Esophagus muscularis mucosa (tissue), 4 donors: ENCODE data around the gene SLC49A3. TPM values are rescaled to one million over a fixed set of nuclear protein-coding genes. Genes with fewer than 3 reads are reported as not detected.

ENCODE experiments used
- DNase-seq: peaks from one replicate; pipeline ENCODE4 v3.0.0-alpha.2; 2017; ENCODE audit errors: extremely low spot score
- H3K27ac ChIP-seq, 4 donors: fragments of 200-600 bp; sonication (generic); replicated peaks in 1 of 4; 1 replicate in 3 of 4; 2 replicates in 1 of 4; pipeline ENCODE4 v1.5.1; 2016 to 2019; ENCODE audit warnings: mild to moderate bottlenecking in 1 of 4
- H3K27me3 ChIP-seq, 4 donors: fragments of 200-600 bp; sonication (generic); one replicate each; pipeline versions ENCODE4 v1.5.1 to v1.6.0; 2016 to 2019
- H3K36me3 ChIP-seq, 4 donors: fragments of 200-600 bp; sonication (generic); one replicate each; pipeline ENCODE4 v1.5.1; 2016 to 2019
- H3K4me1 ChIP-seq, 4 donors: fragments of 200-600 bp; sonication (generic); one replicate each; pipeline ENCODE4 v1.5.1; 2016 to 2019
- H3K4me3 ChIP-seq, 4 donors: fragments of 200-600 bp; sonication (generic); 1 replicate in 2 of 4; 2 replicates in 2 of 4; pipeline ENCODE4 v1.5.1; 2016 to 2019; ENCODE audit warnings: mild to moderate bottlenecking in 4 of 4, moderate library complexity in 1 of 4
- H3K9me3 ChIP-seq, 4 donors: fragments of 200-600 bp; sonication (generic); 1 replicate in 3 of 4; 2 replicates in 1 of 4; pipeline ENCODE4 v1.5.1; 2016 to 2019
- EP300 ChIP-seq: sonication (generic); formaldehyde crosslinking; IDR thresholded peaks from one replicate; pipeline ENCODE4 v1.6.1; 2017; ENCODE audit warnings: antibody characterized with exemption
- POLR2A ChIP-seq: fragments of 450-650 bp; IDR thresholded peaks from one replicate; pipeline ENCODE4 v1.6.1; 2017; ENCODE audit warnings: antibody characterized with exemption, moderate library complexity, mild to moderate bottlenecking, low read depth
- POLR2AphosphoS5 ChIP-seq, 2 donors: sonication (generic); formaldehyde crosslinking; IDR thresholded peaks; one replicate each; pipeline ENCODE4 v1.6.1; 2017; ENCODE audit warnings: antibody characterized with exemption in 2 of 2
- WGBS: methylation state at CpG from one replicate; pipeline ENCODE4 v1.1.5; 2018; 5-methylcytosine and 5-hydroxymethylcytosine counted together
- intact Hi-C: fragments of 100-400 bp; cut with DNase I; formaldehyde crosslinking; loops from one replicate; pipeline ENCODE4 v1.15.1; 2023
- total RNA-seq, 4 donors: library from RNA; depleted of rRNA; stranded (reverse); fragments of >200 nt; gene quantifications; one replicate each; pipeline versions ENCODE4 v1.1.0 to v1.2.1, GENCODE V29; 2016
- TF ChIP-seq, protein P1 (sequence below), 3 experiments: fragments of 200-600 bp in 2 of 3; fragments of 450-650 bp in 1 of 3; sonication (generic) in 2 of 3; IDR thresholded peaks; one replicate each; pipeline ENCODE4 v1.5.1; 2017 to 2019; ENCODE audit warnings: antibody characterized with exemption in 3 of 3, mild to moderate bottlenecking in 2 of 3, moderate library complexity in 1 of 3

The SLC49A3 gene
- total RNA-seq, 4 donors from 2014 or later, result 5.5 to 9.4 (median 7.6) TPM

DNA sequence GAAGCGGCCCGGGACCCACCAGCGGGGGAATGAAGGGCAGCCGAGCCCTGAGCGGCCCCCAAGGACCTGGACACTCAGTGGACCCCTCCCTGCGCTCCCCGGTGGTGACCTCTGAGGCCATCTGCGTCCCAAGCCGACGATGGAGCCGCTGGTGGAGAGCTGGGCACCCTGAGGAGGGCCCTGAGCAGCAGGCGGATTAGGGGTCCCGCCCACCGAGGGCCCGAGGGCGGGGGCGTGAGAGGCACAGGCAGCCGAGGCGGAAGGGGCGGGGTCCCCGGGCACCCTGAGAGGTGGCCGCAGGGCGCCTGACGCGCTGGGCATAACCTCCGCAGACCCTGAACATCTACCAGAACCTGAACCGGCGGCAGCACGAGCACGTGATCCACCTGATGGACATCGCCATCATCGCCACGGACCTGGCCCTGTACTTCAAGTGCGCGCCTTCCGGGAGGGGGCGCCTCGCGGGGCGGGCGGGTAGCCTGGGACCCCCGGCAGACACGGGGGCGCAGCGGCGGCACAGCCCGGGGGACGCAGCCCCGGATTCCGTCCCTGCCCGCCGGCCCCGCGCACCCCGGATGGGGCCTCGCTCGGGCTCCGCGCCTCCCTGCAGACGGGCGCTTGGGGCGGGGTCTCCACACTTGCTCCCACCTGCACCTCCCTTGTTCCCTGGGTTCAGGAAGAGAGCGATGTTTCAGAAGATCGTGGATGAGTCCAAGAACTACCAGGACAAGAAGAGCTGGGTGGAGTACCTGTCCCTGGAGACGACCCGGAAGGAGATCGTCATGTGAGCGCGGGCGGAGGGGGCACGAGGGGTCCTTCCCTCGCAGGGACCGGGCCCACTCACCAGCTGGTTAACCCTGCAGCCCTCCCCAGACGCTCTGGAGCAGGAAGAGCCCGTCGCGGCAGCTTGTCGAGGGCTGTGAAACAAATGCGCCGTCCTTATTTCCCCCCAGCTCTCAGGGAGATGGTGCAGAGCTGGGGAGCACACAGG, 25.2 kb downstream of the SLC49A3 start:
- peak overlapping the region in 2 of 4 donors; percentile 40 to 43 for H3K27ac ChIP-seq
- TF ChIP-seq EP300 (no peak), POLR2AphosphoS5 (IDR thresholded peaks at IDR 0.05) (peak in 1 of 2 donors; percentile 19)
- H3K27me3 ChIP-seq, result peaks cover 0 to 33% (median 0%) of the 10 kb centered on the region in 4 donors
- peak overlapping the region; percentile 57 to 80 (median 68) for H3K4me3 ChIP-seq
- no peaks in the 10 kb centered on the region for H3K9me3 ChIP-seq
- 4% methylated on average over 29 of the region's 80 CpGs for WGBS
- no peak for DNase-seq
- intact Hi-C loops, result no loop called here
- no peaks in the 10 kb centered on the region for H3K36me3 ChIP-seq
- H3K4me1 ChIP-seq, result peaks cover 5 to 20% (median 18%) of the 10 kb centered on the region in 4 donors

DNA sequence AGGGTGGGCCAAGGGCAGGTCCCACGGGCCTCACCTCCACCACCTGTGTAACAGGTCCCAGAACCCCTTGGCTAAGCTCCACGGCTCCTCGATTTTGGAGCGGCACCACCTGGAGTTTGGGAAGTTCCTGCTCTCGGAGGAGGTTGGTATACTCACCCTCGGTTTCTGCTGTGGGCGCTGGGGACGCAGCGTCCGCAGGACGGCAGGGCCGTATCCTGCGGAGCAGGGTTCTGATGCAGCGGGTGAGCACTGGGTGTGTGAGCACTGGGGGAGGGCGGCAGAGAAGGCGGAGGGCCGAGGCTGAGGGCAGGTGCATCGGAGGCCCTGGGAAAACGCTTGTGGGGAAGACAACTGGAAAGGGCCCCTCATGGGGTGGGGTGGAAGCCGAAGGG, 25.9 kb downstream of the SLC49A3 start:
- Histone ChIP-seq H3K27me3 (peaks cover 0 to 33% (median 0%) of the 10 kb centered on the region in 4 donors), H3K4me3 (peak overlapping the region; percentile 57 to 80 (median 68)), H3K4me1 (peaks cover 5 to 20% (median 18%) of the 10 kb centered on the region in 4 donors), H3K9me3 (no peaks in the 10 kb centered on the region), H3K36me3 (no peaks in the 10 kb centered on the region), H3K27ac (peak overlapping the region in 1 of 4 donors; percentile 43)
- no peak for DNase-seq
- intact Hi-C loops, result no loop called here
- TF ChIP-seq EP300, result no peak
- TF ChIP-seq POLR2A, result no peak
- TF ChIP-seq POLR2AphosphoS5 (IDR thresholded peaks at IDR 0.05), result no peak
- TF ChIP-seq, protein P1, sequence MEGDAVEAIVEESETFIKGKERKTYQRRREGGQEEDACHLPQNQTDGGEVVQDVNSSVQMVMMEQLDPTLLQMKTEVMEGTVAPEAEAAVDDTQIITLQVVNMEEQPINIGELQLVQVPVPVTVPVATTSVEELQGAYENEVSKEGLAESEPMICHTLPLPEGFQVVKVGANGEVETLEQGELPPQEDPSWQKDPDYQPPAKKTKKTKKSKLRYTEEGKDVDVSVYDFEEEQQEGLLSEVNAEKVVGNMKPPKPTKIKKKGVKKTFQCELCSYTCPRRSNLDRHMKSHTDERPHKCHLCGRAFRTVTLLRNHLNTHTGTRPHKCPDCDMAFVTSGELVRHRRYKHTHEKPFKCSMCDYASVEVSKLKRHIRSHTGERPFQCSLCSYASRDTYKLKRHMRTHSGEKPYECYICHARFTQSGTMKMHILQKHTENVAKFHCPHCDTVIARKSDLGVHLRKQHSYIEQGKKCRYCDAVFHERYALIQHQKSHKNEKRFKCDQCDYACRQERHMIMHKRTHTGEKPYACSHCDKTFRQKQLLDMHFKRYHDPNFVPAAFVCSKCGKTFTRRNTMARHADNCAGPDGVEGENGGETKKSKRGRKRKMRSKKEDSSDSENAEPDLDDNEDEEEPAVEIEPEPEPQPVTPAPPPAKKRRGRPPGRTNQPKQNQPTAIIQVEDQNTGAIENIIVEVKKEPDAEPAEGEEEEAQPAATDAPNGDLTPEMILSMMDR (IDR thresholded peaks at IDR 0.05), result no peak
- 22% methylated on average over 12 of the region's 20 CpGs for WGBS

DNA sequence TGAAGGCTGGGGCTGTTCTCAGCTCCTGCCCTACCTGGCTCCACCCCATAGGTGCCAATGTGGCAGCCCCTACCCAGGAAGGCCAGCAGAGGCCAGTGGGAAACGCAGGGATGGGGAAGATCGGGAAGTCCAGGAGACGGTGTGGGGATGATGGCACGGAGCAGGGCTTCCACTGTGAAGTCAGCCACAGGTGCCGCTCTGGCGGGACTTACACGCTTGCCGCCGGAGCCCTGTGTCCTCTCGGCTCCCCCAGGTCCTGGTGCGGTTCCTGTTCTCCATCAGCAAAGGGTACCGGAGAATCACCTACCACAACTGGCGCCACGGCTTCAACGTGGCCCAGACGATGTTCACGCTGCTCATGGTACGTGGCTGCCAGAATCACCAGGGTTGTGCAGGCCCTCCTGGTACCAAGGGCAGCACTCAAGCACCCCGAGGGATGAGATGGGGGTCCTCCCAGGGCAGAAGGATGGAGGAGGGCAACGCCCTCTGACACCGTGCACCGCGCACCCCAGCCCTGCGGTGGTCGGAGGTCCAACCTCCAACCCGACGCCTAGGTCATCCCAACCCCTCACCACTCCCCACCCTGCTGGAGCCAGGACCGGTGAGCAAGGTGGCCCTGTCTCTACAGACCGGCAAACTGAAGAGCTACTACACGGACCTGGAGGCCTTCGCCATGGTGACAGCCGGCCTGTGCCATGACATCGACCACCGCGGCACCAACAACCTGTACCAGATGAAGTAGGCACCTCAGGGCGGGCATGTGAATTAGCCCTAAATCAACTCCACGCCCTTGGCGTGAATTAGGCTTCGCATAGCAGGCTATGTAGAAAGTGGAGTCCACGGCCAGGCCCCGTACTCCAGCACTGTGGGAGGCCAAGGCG, 26.8 kb downstream of the SLC49A3 start:
- Histone ChIP-seq H3K9me3 (no peaks in the 10 kb centered on the region), H3K27ac (no peak overlapping the region), H3K27me3 (peaks cover 0 to 33% (median 0%) of the 10 kb centered on the region in 4 donors), H3K36me3 (no peaks in the 10 kb centered on the region), H3K4me1 (peaks cover 5 to 20% (median 18%) of the 10 kb centered on the region in 4 donors), H3K4me3 (no peak overlapping the region)
- TF ChIP-seq, protein P1 (IDR thresholded peaks at IDR 0.05), result no peak
- TF ChIP-seq POLR2A, result no peak
- no peak for TF ChIP-seq POLR2AphosphoS5 (IDR thresholded peaks at IDR 0.05)
- TF ChIP-seq EP300, result no peak
- 97% methylated on average over 32 of the region's 42 CpGs for WGBS
- intact Hi-C loops, result no loop called here
- no peak for DNase-seq

DNA sequence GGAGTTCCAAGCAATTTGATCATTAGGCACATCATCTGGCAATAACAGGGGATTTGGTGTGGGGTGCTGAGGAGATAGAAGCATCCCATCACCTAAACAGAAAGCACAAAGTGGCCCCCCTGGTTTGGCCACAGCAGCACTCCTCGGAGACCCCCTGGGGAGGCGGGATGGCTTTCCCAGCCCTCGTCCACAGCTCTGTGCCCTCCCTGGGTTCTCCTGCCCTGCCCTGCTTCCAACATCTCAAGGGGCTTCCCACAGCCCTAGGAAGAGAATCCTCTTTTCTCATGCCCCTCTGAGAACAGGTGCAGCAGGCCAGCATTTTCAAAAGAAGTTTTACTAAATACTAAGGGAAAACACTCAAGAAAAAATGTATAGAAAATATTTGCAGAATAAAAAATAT, 27.7 kb downstream of the SLC49A3 start:
- Histone ChIP-seq H3K36me3 (no peaks in the 10 kb centered on the region), H3K4me3 (no peak overlapping the region), H3K27ac (no peak overlapping the region), H3K4me1 (peaks cover 5 to 20% (median 18%) of the 10 kb centered on the region in 4 donors), H3K9me3 (no peaks in the 10 kb centered on the region), H3K27me3 (peaks cover 0 to 42% (median 0%) of the 10 kb centered on the region in 4 donors)
- no peak for DNase-seq
- 91% methylated on average over 3 of the region's 3 CpGs for WGBS
- intact Hi-C loops, result no loop called here
- TF ChIP-seq POLR2A (no peak), POLR2AphosphoS5 (IDR thresholded peaks at IDR 0.05) (no peak), EP300 (no peak)
- TF ChIP-seq, protein P1 (IDR thresholded peaks at IDR 0.05), result no peak
